ACHN (cell line): ENCODE data around the gene LRRC46.

Source experiments
- DNase-seq: peaks from one replicate; pipeline ENCODE4 v3.0.0-alpha.2; 2015
- in situ Hi-C: cut with HindIII; loops from 2 replicates; pipeline ENCODE4 v1.10.0; 2017; ENCODE audit warnings: low sequenced_read_pairs, low pct_ligation_motif_present, low pct_unique_long_range_greater_than_20kb

Gene LRRC46

GRCh38 chr17:47844814-47845715 lies 13.6 kb downstream of the LRRC46 start:
- peak; percentile 48 for DNase-seq
- in situ Hi-C loops: no loop called here

- in situ Hi-C loops: no loop called here
- no peak for DNase-seq
These were observed 14.2 kb downstream of the LRRC46 start for GRCh38 chr17:47845716-47846075.

GRCh38 chr17:47846716-47847340 lies 15.4 kb downstream of the LRRC46 start:
- DNase-seq: no peak
- in situ Hi-C loops: no loop called here

- in situ Hi-C loops: no loop called here
- no peak for DNase-seq
These were observed 16.1 kb downstream of the LRRC46 start for GRCh38 chr17:47847341-47848197.

- in situ Hi-C loops: no loop called here
- no peak for DNase-seq
These were observed 16.7 kb downstream of the LRRC46 start for GRCh38 chr17:47848198-47848513.

GRCh38 chr17:47850373-47850691 lies 18.9 kb downstream of the LRRC46 start:
- in situ Hi-C loops: no loop called here
- DNase-seq: no peak

GRCh38 chr17:47850692-47851573 lies 19.5 kb downstream of the LRRC46 start, which contains the start of gene SP6:
SP6 (minus strand) TSS chr17:47851163; CDS start chr17:47848429, 2,734 bp downstream.
- in situ Hi-C loops: no loop called here

GRCh38 chr17:47851764-47852112 lies 20.3 kb downstream of the LRRC46 start:
- in situ Hi-C loops: no loop called here
- DNase-seq: no peak

More at GRCh38 chr17:47850692-47851573, 19.5 kb downstream of the LRRC46 start, which contains the start of gene SP6:
- peak; percentile 83 for DNase-seq

- DNase-seq: no peak
- in situ Hi-C loops: no loop called here
These were observed 20.9 kb downstream of the LRRC46 start for GRCh38 chr17:47852113-47852949.

- in situ Hi-C loops: no loop called here
These were observed 22.1 kb downstream of the LRRC46 start for GRCh38 chr17:47853616-47854015.

GRCh38 chr17:47855737-47856136 lies 24.3 kb downstream of the LRRC46 start:
- no peak for DNase-seq
- in situ Hi-C loops: no loop called here

More at GRCh38 chr17:47853616-47854015, 22.1 kb downstream of the LRRC46 start:
- DNase-seq: no peak

GRCh38 chr17:47856830-47857229 lies 25.4 kb downstream of the LRRC46 start:
- in situ Hi-C loops: no loop called here
- no peak for DNase-seq

- in situ Hi-C loops: no loop called here
- DNase-seq: no peak
These were observed 26.3 kb downstream of the LRRC46 start for GRCh38 chr17:47857551-47858455.

GRCh38 chr17:47860386-47860785 lies 28.9 kb downstream of the LRRC46 start:
- DNase-seq: no peak
- in situ Hi-C loops: no loop called here

- DNase-seq: peak; percentile 81
- in situ Hi-C loops: no loop called here
These were observed 31.4 kb downstream of the LRRC46 start for GRCh38 chr17:47862621-47863440.

GRCh38 chr17:47864791-47865216 lies 33.3 kb downstream of the LRRC46 start:
- in situ Hi-C loops: no loop called here
- DNase-seq: no peak
